H9 (cell line): ENCODE measurements around the gene MAP3K8. TPM values are rescaled to one million over a fixed set of nuclear protein-coding genes. Genes with fewer than 3 reads are reported as not detected.

Experiments
- DNase-seq: peaks from one replicate; pipeline ENCODE4 v3.0.0-alpha.2; 2017
- H2AFZ ChIP-seq: one replicate; pipeline ENCODE4 v1.6.1; 2013; ENCODE audit warnings: mild to moderate bottlenecking, low read length, control low read depth, moderate library complexity
- H2AK5ac ChIP-seq: 2 replicates; pipeline ENCODE4 v1.6.1; 2013; ENCODE audit warnings: low read length, control low read depth, mixed read lengths; ENCODE audit not compliant: insufficient read length
- H2BK120ac ChIP-seq: one replicate; pipeline ENCODE4 v1.6.1; 2013; ENCODE audit warnings: low read depth, mild to moderate bottlenecking, low read length, control low read depth, inconsistent platforms; ENCODE audit not compliant: poor library complexity, severe bottlenecking
- H2BK12ac ChIP-seq: 2 replicates; pipeline ENCODE4 v1.6.1; 2013; ENCODE audit warnings: low read length, control low read depth, mixed read lengths, low read depth; ENCODE audit not compliant: insufficient read length
- H2BK15ac ChIP-seq: 2 replicates; pipeline ENCODE4 v1.6.1; 2013; ENCODE audit warnings: low read depth, low read length, control low read depth
- H2BK20ac ChIP-seq: one replicate; pipeline ENCODE4 v1.6.1; 2013; ENCODE audit warnings: low read depth, mild to moderate bottlenecking, low read length, control low read depth, inconsistent platforms; ENCODE audit not compliant: poor library complexity, severe bottlenecking
- H2BK5ac ChIP-seq: 2 replicates; pipeline ENCODE4 v1.6.1; 2013; ENCODE audit warnings: low read length, control low read depth, mixed read lengths; ENCODE audit not compliant: insufficient read length
- H3K14ac ChIP-seq: 2 replicates; pipeline ENCODE4 v1.6.1; 2013; ENCODE audit warnings: low read length, control low read depth; ENCODE audit not compliant: insufficient read depth
- H3K18ac ChIP-seq: 2 replicates; pipeline ENCODE4 v1.6.1; 2013; ENCODE audit warnings: low read depth, mild to moderate bottlenecking, mixed read lengths, low read length, control low read depth; ENCODE audit not compliant: insufficient read length
- H3K23ac ChIP-seq: 2 replicates; pipeline ENCODE4 v1.6.1; 2013; ENCODE audit warnings: low read length, control low read depth, mixed read lengths, low read depth; ENCODE audit not compliant: insufficient read length
- H3K23me2 ChIP-seq: 2 replicates; pipeline ENCODE4 v1.6.1; 2013; ENCODE audit warnings: low read depth, mild to moderate bottlenecking, mixed read lengths, low read length, control low read depth; ENCODE audit not compliant: insufficient read length, poor library complexity, severe bottlenecking
- H3K27ac ChIP-seq: 2 replicates; pipeline ENCODE4 v1.5.1; 2013; ENCODE audit warnings: low read length, control low read depth, mixed read lengths, low read depth; ENCODE audit not compliant: insufficient read length
- H3K27me3 ChIP-seq: 2 replicates; pipeline ENCODE4 v1.6.1; 2013; ENCODE audit warnings: low read length, control low read depth, inconsistent platforms; ENCODE audit not compliant: insufficient read depth
- H3K4ac ChIP-seq: 2 replicates; pipeline ENCODE4 v1.6.1; 2013; ENCODE audit warnings: low read depth, mild to moderate bottlenecking, control low read depth, inconsistent platforms, low read length, moderate library complexity
- H3K4me1 ChIP-seq: 2 replicates; pipeline ENCODE4 v1.6.1; 2013; ENCODE audit warnings: low read length, control low read depth, inconsistent platforms; ENCODE audit not compliant: insufficient read depth
- H3K4me2 ChIP-seq: 2 replicates; pipeline ENCODE4 v1.6.1; 2013; ENCODE audit warnings: low read length, control low read depth, mixed read lengths; ENCODE audit not compliant: insufficient read length, insufficient read depth
- H3K56ac ChIP-seq: 2 replicates; pipeline ENCODE4 v1.6.1; 2013; ENCODE audit warnings: low read depth, mild to moderate bottlenecking, mixed read lengths, low read length, control low read depth; ENCODE audit not compliant: insufficient read length
- H3K79me1 ChIP-seq: 2 replicates; pipeline ENCODE4 v1.6.1; 2013; ENCODE audit warnings: low read depth, mild to moderate bottlenecking, moderate library complexity, low read length, control low read depth, inconsistent platforms; ENCODE audit not compliant: insufficient read depth, poor library complexity, severe bottlenecking
- H3K79me2 ChIP-seq: 2 replicates; pipeline ENCODE4 v1.6.1; 2013; ENCODE audit warnings: low read length, control low read depth, inconsistent platforms; ENCODE audit not compliant: insufficient read depth
- H3K9ac ChIP-seq: 2 replicates; pipeline ENCODE4 v1.6.1; 2013; ENCODE audit warnings: low read length, control low read depth, mixed read lengths; ENCODE audit not compliant: insufficient read length; ENCODE audit errors: extremely low read depth
- H3K9me3 ChIP-seq: one replicate; pipeline ENCODE4 v1.6.1; 2013; ENCODE audit warnings: low read depth, low read length, inconsistent platforms; ENCODE audit not compliant: control insufficient read depth
- H3T11ph ChIP-seq: one replicate; pipeline ENCODE4 v1.6.1; 2013; ENCODE audit warnings: mild to moderate bottlenecking, low read length, control low read depth, inconsistent platforms
- H4K20me1 ChIP-seq: one replicate; pipeline ENCODE4 v1.6.1; 2013; ENCODE audit not compliant: control insufficient read depth, insufficient read length, insufficient read depth
- H4K5ac ChIP-seq: 2 replicates; pipeline ENCODE4 v1.6.1; 2013; ENCODE audit warnings: low read depth, mild to moderate bottlenecking, mixed read lengths, low read length, control low read depth; ENCODE audit not compliant: insufficient read length
- H4K8ac ChIP-seq: replicated peaks from 2 replicates; pipeline ENCODE4 v1.6.1; 2013; ENCODE audit warnings: low read length, control low read depth, mixed read lengths, low read depth; ENCODE audit not compliant: insufficient read length
- H4K91ac ChIP-seq: 2 replicates; pipeline ENCODE4 v1.6.1; 2013; ENCODE audit warnings: low read depth, mild to moderate bottlenecking, moderate library complexity, mixed read lengths, low read length, control low read depth; ENCODE audit not compliant: insufficient read length
- H3K27ac Mint-ChIP-seq, 3 experiments: 2 replicates in 2 of 3; 3 replicates in 1 of 3; pipeline ENCODE4 v1.8.0; 2020 to 2021; ENCODE audit warnings: mixed read lengths in 3 of 3, mild to moderate bottlenecking in 1 of 3, moderate library complexity in 1 of 3
- H3K27me3 Mint-ChIP-seq: 2 replicates; pipeline ENCODE4 v1.8.0; 2021; ENCODE audit warnings: low read depth, mild to moderate bottlenecking, moderate library complexity, mixed read lengths
- H3K36me3 Mint-ChIP-seq, 3 experiments: 2 replicates in 2 of 3; 3 replicates in 1 of 3; pipeline ENCODE4 v1.8.0; 2020 to 2021; ENCODE audit warnings: low read depth in 3 of 3, mixed read lengths in 3 of 3; ENCODE audit not compliant: insufficient read depth in 1 of 3
- H3K4me1 Mint-ChIP-seq, 2 experiments: 2 replicates each; pipeline ENCODE4 v1.8.0; 2020; ENCODE audit warnings: mixed read lengths in 2 of 2
- H3K4me3 Mint-ChIP-seq, 2 experiments: 2 replicates in 1 of 2; 3 replicates in 1 of 2; pipeline ENCODE4 v1.8.0; 2020 to 2021; ENCODE audit warnings: mild to moderate bottlenecking in 2 of 2, mixed read lengths in 2 of 2, moderate library complexity in 1 of 2
- H3K9me3 Mint-ChIP-seq, 2 experiments: 2 replicates in 1 of 2; 3 replicates in 1 of 2; pipeline ENCODE4 v1.8.0; 2020; ENCODE audit warnings: mild to moderate bottlenecking in 2 of 2, mixed read lengths in 2 of 2, moderate library complexity in 1 of 2
- WGBS: extraction: QIAGEN DNeasy Blood & Tissue Kit; methylation state at CpG from one replicate; pipeline ENCODE4 v1.1.7; 2013; ENCODE audit warnings: missing lambda C conversion rate, low lambda C conversion rate, mixed read lengths; ENCODE audit not compliant: insufficient read length; ENCODE audit errors: extremely low coverage; 5-methylcytosine and 5-hydroxymethylcytosine counted together
- total RNA-seq: library from RNA; stranded (reverse); gene quantifications from 2 replicates; pipeline ENCODE4 v1.2.1, GENCODE V29; 2021
- TF ChIP-seq, protein P1 (sequence below): fragments of 200-600 bp; sonication (generic); conservative IDR thresholded peaks from 3 replicates; pipeline ENCODE4 v1.8.0; 2021; ENCODE audit warnings: antibody characterized with exemption, mild to moderate bottlenecking

Gene MAP3K8
- total RNA-seq, 1 experiment from 2014 or later = 3.5 TPM

GRCh38 chr10:30494558-30494957, 60.6 kb downstream of the MAP3K8 start:
- Histone ChIP-seq H3K4me1 (no peaks in the 10 kb centered on the region), H3K27ac (no peak overlapping the region), H2BK120ac (no peak overlapping the region), H2BK12ac (no peak overlapping the region), H3K79me2 (no peaks in the 10 kb centered on the region), H3K4me2 (no peak overlapping the region), H3K18ac (no peak overlapping the region), H2AK5ac (no peak overlapping the region), H4K5ac (no peak overlapping the region), H2AFZ (no peak overlapping the region), H2BK20ac (no peak overlapping the region), H3K4ac (no peak overlapping the region), H3K56ac (no peak overlapping the region), H3K27me3 (no peaks in the 10 kb centered on the region), H3T11ph (no peak overlapping the region), H2BK5ac (no peak overlapping the region), H4K91ac (no peak overlapping the region), H3K14ac (no peak overlapping the region), H2BK15ac (no peak overlapping the region), H4K8ac (no peak overlapping the region), H3K23me2 (no peaks in the 10 kb centered on the region), H4K20me1 (no peaks in the 10 kb centered on the region), H3K79me1 (no peaks in the 10 kb centered on the region), H3K9ac (no peak overlapping the region), H3K9me3 (no peaks in the 10 kb centered on the region), H3K23ac (no peak overlapping the region)
- H3K36me3 Mint-ChIP-seq = no peaks in the 10 kb centered on the region
- DNase-seq = no peak
- H3K4me3 Mint-ChIP-seq = no peak overlapping the region
- whole genome bisulfite sequencing = no CpG with 5 or more reads among the region's 4 CpGs
- H3K27ac Mint-ChIP-seq = no peak overlapping the region
- TF ChIP-seq, protein P1, sequence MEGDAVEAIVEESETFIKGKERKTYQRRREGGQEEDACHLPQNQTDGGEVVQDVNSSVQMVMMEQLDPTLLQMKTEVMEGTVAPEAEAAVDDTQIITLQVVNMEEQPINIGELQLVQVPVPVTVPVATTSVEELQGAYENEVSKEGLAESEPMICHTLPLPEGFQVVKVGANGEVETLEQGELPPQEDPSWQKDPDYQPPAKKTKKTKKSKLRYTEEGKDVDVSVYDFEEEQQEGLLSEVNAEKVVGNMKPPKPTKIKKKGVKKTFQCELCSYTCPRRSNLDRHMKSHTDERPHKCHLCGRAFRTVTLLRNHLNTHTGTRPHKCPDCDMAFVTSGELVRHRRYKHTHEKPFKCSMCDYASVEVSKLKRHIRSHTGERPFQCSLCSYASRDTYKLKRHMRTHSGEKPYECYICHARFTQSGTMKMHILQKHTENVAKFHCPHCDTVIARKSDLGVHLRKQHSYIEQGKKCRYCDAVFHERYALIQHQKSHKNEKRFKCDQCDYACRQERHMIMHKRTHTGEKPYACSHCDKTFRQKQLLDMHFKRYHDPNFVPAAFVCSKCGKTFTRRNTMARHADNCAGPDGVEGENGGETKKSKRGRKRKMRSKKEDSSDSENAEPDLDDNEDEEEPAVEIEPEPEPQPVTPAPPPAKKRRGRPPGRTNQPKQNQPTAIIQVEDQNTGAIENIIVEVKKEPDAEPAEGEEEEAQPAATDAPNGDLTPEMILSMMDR = no peak
- no peaks in the 10 kb centered on the region for H3K9me3 Mint-ChIP-seq
- peaks cover 14% of the 10 kb centered on the region for H3K27me3 Mint-ChIP-seq
- H3K4me1 Mint-ChIP-seq = peaks cover 7 to 9% of the 10 kb centered on the region in 2 experiments
